HG03460 (cell line): ENCODE measurements around the gene KIAA0232.
"Not testable (repeated sequence)": the region's sequence is repeated elsewhere in the genome, so short reads cannot be mapped to it uniquely, and the experiment has no call there.

ENCODE experiments used
- ATAC-seq: cut with Tn5 transposase; IDR thresholded peaks from one replicate; pipeline ENCODE4 v1.9.1; 2021; ENCODE audit not compliant: unreplicated experiment

The KIAA0232 gene

DNA sequence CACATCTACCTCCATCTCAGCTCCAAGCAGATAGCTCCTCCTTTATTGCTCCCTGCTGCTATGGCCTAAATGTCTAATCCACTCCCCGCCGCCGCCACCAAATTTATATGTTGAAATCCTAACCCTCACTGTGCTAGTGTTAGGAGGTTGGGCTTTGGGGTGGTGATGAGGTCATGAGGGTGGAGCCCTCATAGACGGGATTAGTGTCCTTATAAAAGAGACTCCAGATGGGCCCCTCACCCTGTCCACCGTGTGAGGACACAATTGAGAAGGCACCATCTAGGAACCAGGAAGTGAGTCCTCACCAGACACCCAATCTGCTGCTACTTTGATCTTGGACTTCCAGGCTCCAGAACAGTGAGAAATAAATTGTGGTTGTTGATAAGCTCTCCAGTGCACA lies 113.5 kb downstream of the KIAA0232 start:
- ATAC-seq, result no peak

GRCh38 chr4:6898763-6899162 lies 116.2 kb downstream of the KIAA0232 start:
- ATAC-seq, result no peak

DNA sequence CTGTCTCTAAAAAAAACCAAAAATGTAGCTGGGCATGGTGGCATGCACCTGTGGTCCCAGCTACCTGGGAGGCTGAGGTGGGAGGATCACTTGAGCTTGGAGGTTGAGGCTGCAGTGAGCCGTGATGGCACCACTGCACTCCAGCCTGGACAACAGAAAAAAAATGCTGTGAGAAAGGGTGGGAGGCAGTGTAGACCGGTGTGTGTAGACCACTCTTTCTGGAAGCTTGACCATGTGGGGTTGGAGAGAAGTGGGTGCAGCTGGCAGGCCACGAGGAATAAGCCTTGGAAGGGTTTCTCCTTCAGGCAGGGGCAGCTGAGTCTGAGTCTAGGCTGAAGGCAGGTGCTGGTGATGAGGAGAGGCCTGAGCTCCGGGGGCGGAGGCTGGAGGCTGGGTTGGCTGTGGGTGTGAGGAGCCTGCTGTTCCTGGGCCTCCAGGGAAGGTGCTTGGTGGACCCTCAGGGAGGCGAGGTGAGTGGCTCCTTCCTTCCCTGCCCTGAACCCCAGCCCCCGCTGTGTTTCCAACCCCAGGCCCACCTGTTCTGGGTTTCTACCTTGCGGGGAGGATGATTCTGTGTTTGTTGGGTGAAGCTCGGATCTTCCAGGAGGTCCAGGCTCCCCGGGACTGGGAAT lies 117.8 kb downstream of the KIAA0232 start:
- no peak for ATAC-seq

- ATAC-seq, result no peak
Measured at GRCh38 chr4:6900956-6901355, 118.4 kb downstream of the KIAA0232 start.

DNA sequence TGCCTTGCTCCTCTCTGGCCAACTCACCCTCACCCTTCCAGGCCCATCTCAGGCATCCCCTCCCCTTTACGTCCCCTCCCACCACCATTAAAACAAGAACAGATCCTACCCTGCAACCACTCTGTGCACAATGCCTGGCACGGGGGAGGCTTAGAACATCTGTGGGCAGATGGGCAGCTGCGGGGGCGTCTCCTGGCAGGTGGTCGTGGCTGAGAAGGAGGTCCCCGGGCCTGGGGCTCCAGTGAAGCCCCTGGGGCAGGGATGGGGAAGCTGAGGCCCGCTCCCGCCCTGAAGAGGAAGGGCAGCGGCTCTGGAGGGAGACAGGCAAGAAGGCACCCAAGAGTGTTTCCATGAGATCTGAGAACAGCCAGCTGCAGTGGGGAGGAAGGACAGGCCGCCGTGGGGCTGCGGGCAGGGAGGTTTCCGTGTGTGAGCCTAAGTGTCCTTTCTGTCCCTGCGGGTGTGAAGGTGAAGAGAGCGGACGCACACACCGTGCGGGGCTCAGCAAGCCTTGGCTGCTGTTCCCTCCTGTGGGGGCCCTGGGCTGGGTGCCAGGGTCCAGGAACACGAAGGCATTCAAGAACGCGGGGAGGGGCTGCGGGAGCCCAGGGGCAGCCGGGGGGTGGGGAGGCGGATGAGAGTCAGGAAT lies 119.3 kb downstream of the KIAA0232 start:
- ATAC-seq, result no peak

GRCh38 chr4:6902318-6903042 lies 120.0 kb downstream of the KIAA0232 start:
- no peak for ATAC-seq

DNA sequence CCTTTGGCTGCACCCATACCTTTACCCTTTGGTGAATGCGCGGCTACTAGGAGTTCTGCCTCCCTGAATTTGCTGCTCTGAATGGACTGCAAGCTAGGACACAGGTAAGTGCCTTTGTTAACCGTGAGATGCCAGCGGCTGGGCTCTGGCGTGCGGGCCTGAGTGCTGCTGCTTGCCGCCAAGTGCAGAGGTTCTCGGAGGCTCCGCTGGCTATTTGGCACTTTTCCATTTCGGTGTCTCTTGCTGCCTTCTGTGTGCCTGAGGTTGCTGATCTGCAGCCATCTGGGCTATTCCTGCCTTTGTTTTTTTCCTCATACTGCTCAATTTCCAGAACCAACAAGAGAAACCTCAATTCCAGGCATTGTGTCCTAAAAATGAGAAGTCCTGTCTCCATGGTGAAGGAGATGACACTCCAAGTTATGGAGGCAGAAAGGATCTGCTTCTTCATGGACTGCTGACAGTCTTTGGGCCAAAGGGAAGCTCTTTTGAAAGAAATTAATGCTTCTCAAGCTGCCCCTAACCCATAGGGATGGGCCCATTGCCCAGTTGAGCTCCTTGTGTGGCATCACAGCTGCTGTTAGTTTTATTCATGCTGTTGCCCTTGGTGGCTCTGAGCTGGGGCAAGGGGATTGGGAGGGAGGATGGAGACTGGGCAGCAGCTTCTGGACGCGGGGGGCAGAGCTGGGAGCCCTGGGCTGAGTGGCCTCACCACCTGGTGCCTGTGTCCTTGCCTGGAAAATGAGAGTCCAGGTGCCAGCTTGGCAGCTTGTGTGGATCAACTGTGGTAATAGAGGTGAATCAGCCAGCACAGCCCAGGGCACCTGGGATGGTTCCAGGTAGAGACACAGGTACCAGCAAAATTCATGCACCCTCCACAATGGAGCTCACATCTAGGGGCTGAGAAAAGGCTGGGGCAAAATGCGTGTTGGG lies 123.3 kb downstream of the KIAA0232 start:
- ATAC-seq, result no peak

- not testable (repeated sequence) for ATAC-seq
Measured at GRCh38 chr4:6906486-6906885, 124.0 kb downstream of the KIAA0232 start.

DNA sequence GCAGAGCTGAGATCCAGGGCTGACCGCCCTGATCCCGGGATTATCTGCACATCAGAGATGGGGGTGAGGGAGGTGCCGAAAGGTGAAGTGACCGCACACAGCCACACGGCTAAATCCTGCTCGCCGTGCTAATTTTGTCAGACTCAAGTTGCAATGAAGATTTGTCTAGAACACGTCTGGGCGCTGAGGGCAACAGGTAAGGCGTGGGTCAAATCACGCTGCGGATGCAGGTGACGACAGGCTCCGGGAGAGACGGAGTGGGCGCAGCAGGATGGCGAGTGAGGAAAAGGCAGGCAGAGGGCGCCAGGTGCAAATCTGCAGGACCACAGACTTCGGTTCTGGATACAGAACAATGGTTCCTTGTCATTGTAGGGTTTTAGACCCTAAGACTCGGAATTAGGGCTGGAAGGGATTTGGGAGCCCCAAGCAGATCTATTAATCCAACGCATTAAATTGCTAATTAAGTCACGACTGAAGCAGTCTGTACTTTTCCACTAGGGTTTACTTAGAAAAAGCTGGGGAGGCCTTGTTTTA lies 125.2 kb downstream of the KIAA0232 start:
- no peak for ATAC-seq

DNA sequence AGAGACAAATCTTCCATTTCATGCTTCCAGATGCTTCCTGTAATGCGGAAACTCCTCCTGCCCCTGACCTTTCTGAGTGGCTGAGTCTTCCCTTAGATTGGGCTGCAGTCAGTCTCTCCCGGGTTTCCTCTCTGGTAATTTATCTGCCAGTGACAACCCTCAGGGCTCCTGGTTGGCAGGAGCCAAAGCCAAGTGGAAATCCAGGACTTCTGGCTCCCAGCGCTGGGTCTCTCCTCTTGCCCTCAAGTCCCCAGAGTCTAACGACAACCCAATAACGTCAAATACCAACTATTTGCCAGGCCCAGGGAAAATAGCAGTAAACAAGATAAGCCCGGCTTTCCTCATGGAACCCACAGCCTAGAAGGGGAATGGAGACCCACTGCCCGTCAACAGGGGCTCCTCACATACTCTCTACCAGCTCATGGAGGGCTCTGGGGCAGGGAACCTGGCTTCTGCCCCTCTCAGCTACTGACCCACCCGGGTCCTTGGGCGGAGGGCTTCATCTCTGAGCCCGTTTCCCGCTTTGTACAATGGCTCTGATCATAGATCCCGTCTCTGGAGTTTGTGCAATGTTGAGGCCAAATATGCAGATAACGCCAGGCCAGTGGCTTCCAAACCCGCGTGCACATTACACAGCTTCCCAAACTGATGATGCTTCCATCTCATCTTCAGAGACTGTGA lies 126.0 kb downstream of the KIAA0232 start:
- no peak for ATAC-seq

- ATAC-seq, result peak; percentile 82
Measured at GRCh38 chr4:6909113-6909969, 126.8 kb downstream of the KIAA0232 start, which contains the start of gene TBC1D14. TSS of gene TBC1D14 (plus strand) at chr4:6909826. CDS start at chr4:6923390, 13,564 bp downstream.

- peak; percentile 32 for ATAC-seq
Measured at GRCh38 chr4:6909970-6910339, 127.4 kb downstream of the KIAA0232 start.

DNA sequence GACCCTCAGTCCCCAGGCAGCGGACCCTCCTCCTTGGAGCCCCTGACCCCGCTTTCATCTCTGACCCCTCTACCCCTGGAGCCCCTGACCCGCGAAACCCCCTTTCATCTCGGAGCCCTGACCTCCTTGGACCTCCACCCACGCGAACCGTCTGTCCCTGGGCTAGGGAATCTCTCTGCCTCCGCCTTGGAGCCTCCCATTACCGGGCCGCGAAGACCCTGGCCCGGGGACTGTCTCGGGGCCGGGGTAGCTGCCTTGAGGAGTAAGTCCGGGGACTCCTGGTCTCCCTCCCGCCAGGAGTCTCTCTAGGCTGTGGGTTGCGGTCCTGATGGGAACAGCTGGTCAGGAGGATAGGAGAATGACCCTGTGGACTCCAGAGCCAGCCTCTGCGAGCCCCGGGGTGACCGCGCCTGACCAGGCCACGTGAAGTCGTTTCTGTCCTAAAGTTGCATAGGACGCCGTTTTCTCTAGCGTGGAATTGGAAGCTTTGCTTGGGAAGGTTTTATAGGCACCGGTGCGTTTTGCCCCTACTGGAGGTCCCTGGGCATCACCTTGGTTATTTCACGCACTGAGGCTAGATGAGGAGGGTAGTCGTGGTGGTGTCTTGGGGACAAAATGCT lies 127.9 kb downstream of the KIAA0232 start:
- ATAC-seq, result no peak

- no peak for ATAC-seq
Measured at GRCh38 chr4:6910960-6911874, 128.7 kb downstream of the KIAA0232 start.

DNA sequence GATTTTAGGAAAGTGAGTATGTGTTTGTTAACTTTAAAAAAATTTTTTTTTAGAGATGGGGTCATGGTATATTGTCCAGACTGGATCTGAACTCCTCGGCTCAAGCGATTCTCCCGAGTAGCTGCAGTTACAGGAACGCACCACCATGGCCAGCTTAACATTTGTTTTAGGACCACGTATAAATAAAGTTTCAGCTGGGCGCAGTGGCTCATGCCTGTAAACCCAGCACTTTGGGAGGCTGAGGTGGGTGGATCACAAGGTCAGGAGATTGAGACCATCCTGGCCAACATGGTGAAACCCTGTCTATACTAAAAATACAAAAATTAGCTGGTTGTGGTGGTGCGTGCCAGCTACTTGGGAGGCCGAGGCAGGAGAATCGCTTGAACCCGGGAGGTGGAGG lies 129.4 kb downstream of the KIAA0232 start:
- not testable (repeated sequence) for ATAC-seq

DNA sequence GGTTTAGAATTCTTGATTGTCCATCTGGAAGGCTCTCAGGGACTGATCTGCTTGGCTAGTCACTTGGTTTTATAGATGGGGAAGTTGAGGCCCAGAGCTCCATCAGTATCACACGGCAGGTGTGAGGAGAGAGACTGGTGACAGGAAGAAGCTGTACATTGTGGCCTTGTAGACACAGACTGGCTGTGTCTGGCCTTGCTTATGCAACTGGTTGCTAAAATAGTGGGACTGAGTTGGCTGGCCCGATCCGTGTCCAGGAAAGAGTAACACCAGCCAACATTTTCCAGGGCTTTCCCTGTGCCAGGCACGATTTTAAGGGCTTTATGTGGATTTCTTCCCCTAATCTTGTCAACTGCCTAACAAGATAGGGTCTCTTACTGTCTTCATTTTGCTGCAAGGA lies 129.9 kb downstream of the KIAA0232 start:
- ATAC-seq, result no peak

DNA sequence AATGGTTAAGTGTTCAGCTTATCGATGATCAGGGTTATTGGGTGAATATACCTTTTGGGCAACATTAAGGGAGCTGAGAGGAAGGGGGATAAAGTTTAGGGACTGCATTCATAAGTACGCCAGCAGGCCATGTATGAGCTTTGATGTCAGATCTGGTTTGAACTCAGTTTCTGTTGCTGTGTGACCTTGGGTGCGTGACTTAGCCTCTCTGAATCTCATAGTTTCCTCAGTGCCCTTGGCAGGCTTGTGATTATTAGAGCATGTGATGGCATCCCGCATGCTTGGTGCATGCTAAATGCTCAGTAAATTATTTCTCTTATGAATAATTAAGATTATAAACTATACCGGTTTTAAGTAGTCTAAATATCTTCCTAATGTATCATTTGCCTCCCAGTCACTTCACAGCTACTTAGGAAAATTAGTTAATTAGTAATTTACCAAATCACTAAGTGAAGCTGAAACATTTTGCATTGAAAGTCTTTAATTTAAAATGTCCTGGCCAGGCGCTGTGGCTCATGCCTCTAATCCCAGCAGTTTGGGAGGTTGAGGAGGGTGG lies 130.9 kb downstream of the KIAA0232 start:
- no peak for ATAC-seq

DNA sequence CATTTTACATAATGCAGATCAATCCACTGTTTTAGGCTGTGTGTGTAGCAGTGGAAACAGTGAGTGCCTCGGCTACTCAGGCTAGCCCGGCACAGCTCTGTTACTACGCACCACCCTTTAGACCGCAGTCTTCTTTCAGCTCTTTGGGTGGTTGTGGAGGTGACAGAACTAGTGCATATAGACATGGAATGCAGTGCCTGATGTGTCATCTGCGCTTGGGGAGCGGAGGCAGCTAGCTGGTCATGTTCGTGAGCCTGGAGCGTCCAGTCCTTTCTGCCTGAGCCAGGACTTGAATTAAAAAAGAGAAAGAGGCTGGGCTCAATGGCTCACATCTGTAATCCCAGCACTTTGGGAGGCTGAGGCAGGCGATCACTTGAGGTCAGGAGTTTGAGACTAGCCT lies 131.9 kb downstream of the KIAA0232 start:
- ATAC-seq, result no peak
